Lung (tissue), 12 donors: ENCODE data around the gene SNRK. TPM values are rescaled to one million over a fixed set of nuclear protein-coding genes. Genes with fewer than 3 reads are reported as not detected.

Source experiments
- ATAC-seq: fragments of 200-7000 bp; cut with Tn5 transposase; one replicate; pipeline ENCODE4 v1.9.1; 2020; ENCODE audit warnings: moderate number of reproducible peaks; ENCODE audit not compliant: insufficient read depth, low FRiP score
- DNase-seq, 3 donors: peaks; one replicate each; pipeline ENCODE4 v3.0.0-alpha.2; 2013 to 2017
- H3K27ac ChIP-seq, 2 donors: one replicate each; pipeline ENCODE4 v1.5.1; 2013; ENCODE audit warnings: mild to moderate bottlenecking in 2 of 2, moderate library complexity in 2 of 2, control low read depth in 1 of 2, inconsistent platforms in 1 of 2, low read depth in 1 of 2, low read length in 1 of 2
- H3K27me3 ChIP-seq, 3 donors: one replicate each; pipeline ENCODE4 v1.5.1; 2013; ENCODE audit warnings: low read length in 2 of 3; ENCODE audit not compliant: control insufficient read depth in 3 of 3, insufficient read depth in 3 of 3
- H3K36me3 ChIP-seq, 4 donors: one replicate each; pipeline ENCODE4 v1.5.1; 2013; ENCODE audit warnings: low read length in 4 of 4, mild to moderate bottlenecking in 1 of 4, moderate library complexity in 1 of 4; ENCODE audit not compliant: control insufficient read depth in 4 of 4, insufficient read depth in 4 of 4
- H3K4me1 ChIP-seq, 5 donors: one replicate each; pipeline ENCODE4 v1.5.1; 2013; ENCODE audit warnings: low read length in 5 of 5, mild to moderate bottlenecking in 2 of 5, moderate library complexity in 1 of 5; ENCODE audit not compliant: control insufficient read depth in 5 of 5, insufficient read depth in 5 of 5
- H3K4me3 ChIP-seq: one replicate; pipeline ENCODE4 v1.5.1; 2013; ENCODE audit warnings: mild to moderate bottlenecking, control low read depth, moderate library complexity
- H3K9ac ChIP-seq, 2 donors: one replicate each; pipeline ENCODE4 v1.5.1; 2013; ENCODE audit warnings: low read length in 2 of 2, control low read depth in 1 of 2; ENCODE audit not compliant: insufficient read depth in 1 of 2
- H3K9me3 ChIP-seq, 4 donors: one replicate each; pipeline ENCODE4 v1.5.1; 2013; ENCODE audit warnings: low read length in 3 of 4, mild to moderate bottlenecking in 1 of 4, moderate library complexity in 1 of 4; ENCODE audit not compliant: control insufficient read depth in 4 of 4, insufficient read depth in 3 of 4
- CTCF ChIP-seq: IDR thresholded peaks from 2 replicates; pipeline ENCODE4 v1.5.1; 2012; ENCODE audit warnings: mild to moderate bottlenecking; ENCODE audit errors: control extremely low read depth, extremely low read depth
- WGBS, 2 donors: extraction: QIAGEN DNeasy Blood & Tissue Kit; methylation state at CpG; one replicate each; pipeline ENCODE4 v1.1.7; 2013; 5-methylcytosine and 5-hydroxymethylcytosine counted together
- polyA plus RNA-seq, 2 donors: library from polyadenylated mRNA; stranded (reverse); fragments of 200-250 nt; gene quantifications; one replicate each; pipeline ENCODE4 v1.2.1, GENCODE V29; 2013
- total RNA-seq, 2 donors: library from RNA; depleted of rRNA in 1 of 2; stranded (reverse); fragments of >200 nt in 1 of 2; gene quantifications; one replicate each; pipeline ENCODE4 v1.2.1, GENCODE V29; 2014 to 2021
- donor health status: control.
- donor health status: control.
- donor health status: Bipolar disorder and iron deficiency.
- donor health status: healthy.
- donor health status: DM: yes; HTN: yes; CAD: no.

SNRK gene
- total and polyA plus RNA-seq, 4 donors = 19.2 to 139 (median 45.6) TPM

- H3K4me3 ChIP-seq = no peak overlapping the region
- no peak for ATAC-seq
- no peak for DNase-seq
- peaks cover 4 to 22% (median 13%) of the 10 kb centered on the region in 4 donors for H3K36me3 ChIP-seq
- 40 to 67% methylated on average over 4 of the region's 4 CpGs for WGBS, 2 donors
- TF ChIP-seq CTCF = no peak
- no peaks in the 10 kb centered on the region for H3K27me3 ChIP-seq
- no peak overlapping the region for H3K9ac ChIP-seq
- H3K4me1 ChIP-seq = peaks cover 0 to 14% (median 4%) of the 10 kb centered on the region in 5 donors
- H3K27ac ChIP-seq = no peak overlapping the region
- H3K9me3 ChIP-seq = peaks cover 0 to 5% (median 2%) of the 10 kb centered on the region in 4 donors
Observed at GRCh38 chr3:43331381-43331780, 45.0 kb downstream of the SNRK start.

- no peak overlapping the region for H3K27ac ChIP-seq
- 27 to 78% methylated on average over 1 of the region's 1 CpG for WGBS, 2 donors
- no peak overlapping the region for H3K9ac ChIP-seq
- H3K36me3 ChIP-seq = peaks cover 15 to 42% (median 28%) of the 10 kb centered on the region in 4 donors
- no peak for TF ChIP-seq CTCF
- no peak overlapping the region for H3K4me3 ChIP-seq
- peaks cover 6 to 18% (median 8%) of the 10 kb centered on the region in 4 donors for H3K9me3 ChIP-seq
- H3K4me1 ChIP-seq = peaks cover 0 to 2% (median 0%) of the 10 kb centered on the region in 5 donors
- ATAC-seq (no peak), DNase-seq (no peak)
- no peaks in the 10 kb centered on the region for H3K27me3 ChIP-seq
Observed at GRCh38 chr3:43334976-43335375, 48.6 kb downstream of the SNRK start.

- Histone ChIP-seq H3K36me3 (peaks cover 23 to 48% (median 35%) of the 10 kb centered on the region in 4 donors), H3K9ac (no peak overlapping the region), H3K27me3 (no peaks in the 10 kb centered on the region), H3K27ac (no peak overlapping the region), H3K4me3 (no peak overlapping the region), H3K4me1 (peaks cover 0 to 2% (median 0%) of the 10 kb centered on the region in 5 donors), H3K9me3 (peaks cover 6 to 18% (median 8%) of the 10 kb centered on the region in 4 donors)
- no peak for DNase-seq
- 97% methylated on average over 1 of the region's 1 CpG for WGBS, 2 donors
- TF ChIP-seq CTCF = no peak
- no peak for ATAC-seq
Observed at GRCh38 chr3:43335799-43336198, 49.5 kb downstream of the SNRK start.

- Histone ChIP-seq H3K4me3 (no peak overlapping the region), H3K27ac (no peak overlapping the region), H3K4me1 (no peaks in the 10 kb centered on the region), H3K27me3 (no peaks in the 10 kb centered on the region), H3K9ac (no peak overlapping the region), H3K9me3 (peaks cover 6 to 18% (median 8%) of the 10 kb centered on the region in 4 donors), H3K36me3 (peaks cover 33 to 56% (median 41%) of the 10 kb centered on the region in 4 donors)
- ATAC-seq = no peak
- peak in 1 of 3 donors; percentile 23 for DNase-seq
- 94% methylated on average over 2 of the region's 2 CpGs for WGBS, 2 donors
- TF ChIP-seq CTCF = no peak
Observed at GRCh38 chr3:43338295-43338694, 52.0 kb downstream of the SNRK start.
